ENCODE data around the gene MYADM. TPM values are rescaled to one million over a fixed set of nuclear protein-coding genes. Genes with fewer than 3 reads are reported as not detected.
"Not testable (repeated sequence)": the region's sequence is repeated elsewhere in the genome, so short reads cannot be mapped to it uniquely, and the experiment has no call there.

Gene MYADM
- total RNA-seq, 1 donor from 2014 or later = 30.3 TPM

DNA sequence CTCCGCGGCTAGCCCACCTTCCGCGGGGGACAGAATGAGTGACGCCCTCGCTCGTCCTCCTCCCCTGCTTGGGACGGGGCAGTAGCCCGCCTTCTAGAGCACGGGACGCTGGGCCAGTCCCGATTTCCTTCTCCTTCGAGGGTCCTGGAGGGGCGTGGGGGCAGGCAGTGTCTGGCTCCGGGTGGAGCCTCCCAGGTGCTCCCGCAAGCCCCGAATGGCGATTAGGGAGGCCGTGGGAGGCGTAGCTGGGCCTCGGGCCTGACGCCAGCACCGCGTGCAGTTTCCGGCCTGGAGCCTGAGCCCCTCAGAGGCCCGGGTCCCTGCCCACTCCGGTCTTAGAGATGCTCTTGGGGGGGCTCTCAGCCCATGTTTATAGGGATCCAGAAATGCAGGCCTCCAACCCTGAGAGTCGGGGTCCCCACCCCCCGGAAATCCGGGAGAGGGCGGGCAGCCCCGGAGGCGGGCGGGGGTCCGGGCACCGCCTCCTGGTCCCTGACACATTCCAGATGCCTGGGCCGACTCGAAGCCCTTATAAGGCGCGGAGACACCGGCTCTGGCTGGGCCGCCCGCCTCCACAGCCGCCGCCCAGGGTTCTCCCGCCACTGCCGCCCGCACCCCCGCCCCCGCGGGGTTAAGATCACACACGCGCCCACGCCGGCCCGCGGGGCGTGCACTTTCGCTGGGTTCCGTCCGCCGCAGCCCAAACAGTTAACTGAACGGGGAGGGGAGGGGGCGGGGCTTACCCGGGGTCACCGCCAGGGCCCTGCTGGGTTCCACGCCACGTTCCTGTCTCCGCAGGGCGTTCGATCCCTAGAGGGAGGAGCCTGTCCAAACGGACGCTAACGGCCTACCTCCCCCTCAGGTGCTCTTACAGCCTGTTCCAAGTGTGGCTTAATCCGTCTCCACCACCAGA, 1.5 kb downstream of the MYADM start:
- DNase-seq (ENCODE audit: low spot score) = peak; percentile 97

DNA sequence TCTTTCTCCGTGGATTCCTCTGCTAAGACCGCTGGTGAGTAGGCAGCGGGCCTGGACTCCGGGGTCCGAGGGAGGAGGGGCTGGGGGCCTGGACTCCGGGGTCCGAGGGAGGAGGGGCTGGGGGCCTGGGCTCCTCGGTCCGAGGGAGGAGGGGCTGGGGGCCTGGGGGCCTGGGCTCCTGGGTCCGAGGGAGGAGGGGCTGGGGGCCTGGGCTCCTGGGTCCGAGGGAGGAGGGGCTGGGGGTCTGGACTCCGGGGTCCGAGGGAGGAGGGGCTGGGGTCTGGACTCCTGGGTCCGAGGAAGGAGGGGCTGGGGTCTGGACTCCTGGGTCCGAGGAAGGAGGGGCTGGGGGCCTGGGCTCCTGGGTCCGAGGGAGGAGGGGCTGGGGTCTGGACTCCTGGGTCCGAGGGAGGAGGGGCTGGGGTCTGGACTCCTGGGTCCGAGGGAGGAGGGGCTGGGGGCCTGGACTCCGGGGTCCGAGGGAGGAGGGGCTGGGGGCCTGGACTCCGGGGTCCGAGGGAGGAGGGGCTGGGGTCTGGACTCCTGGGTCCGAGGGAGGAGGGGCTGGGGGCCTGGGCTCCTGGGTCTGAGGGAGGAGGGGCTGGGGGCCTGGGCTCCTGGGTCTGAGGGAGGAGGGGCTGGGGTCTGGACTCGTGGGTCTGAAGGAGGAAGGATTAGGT, 2.3 kb downstream of the MYADM start:
- not testable (repeated sequence) for DNase-seq (ENCODE audit: low spot score)

GRCh38 chr19:53870485-53870844, 2.8 kb downstream of the MYADM start:
- peak; percentile 51 for DNase-seq (ENCODE audit: low spot score)

- DNase-seq (ENCODE audit: low spot score) = no peak
Measured at GRCh38 chr19:53871454-53871853, 3.8 kb downstream of the MYADM start.

DNA sequence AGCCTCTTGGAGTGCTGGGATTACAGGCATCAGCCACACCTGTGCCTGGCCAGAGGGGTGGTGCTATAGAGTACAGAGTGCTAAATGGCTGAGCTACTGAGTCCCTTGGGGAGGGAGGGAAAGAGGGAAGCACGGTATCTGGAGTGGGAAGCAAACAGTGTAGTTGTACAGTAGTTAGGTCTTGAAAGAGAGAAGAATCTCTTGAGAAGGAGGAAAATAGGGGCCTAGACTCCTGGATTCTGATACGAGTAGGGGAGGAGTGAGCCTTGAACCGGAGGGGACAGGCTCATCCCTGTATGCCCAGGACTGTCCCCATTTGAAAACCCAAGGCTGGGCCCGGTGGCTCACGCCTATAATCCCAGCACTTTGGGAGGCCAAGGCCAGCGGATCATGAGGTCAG, 5.1 kb downstream of the MYADM start:
- no peak for DNase-seq (ENCODE audit: low spot score)

- DNase-seq (ENCODE audit: low spot score) = no peak
Measured at GRCh38 chr19:53873773-53874605, 6.3 kb downstream of the MYADM start.

DNA sequence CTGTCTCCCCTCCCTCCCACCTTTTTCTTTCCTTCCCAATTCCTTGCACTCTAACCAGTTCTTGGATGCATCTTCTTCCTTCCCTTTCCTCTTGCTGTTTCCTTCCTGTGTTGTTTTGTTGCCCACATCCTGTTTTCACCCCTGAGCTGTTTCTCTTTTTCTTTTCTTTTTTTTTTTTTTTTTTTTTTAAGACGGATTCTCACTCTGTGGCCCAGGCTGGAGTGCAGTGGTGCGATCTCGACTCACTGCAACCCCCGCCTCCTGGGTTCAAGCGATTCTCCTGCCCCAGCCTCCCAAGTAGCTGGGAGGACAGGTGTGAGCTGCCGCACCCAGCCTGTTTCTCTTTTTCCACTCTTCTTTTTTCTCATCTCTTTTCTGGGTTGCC, 6.9 kb downstream of the MYADM start:
- no peak for DNase-seq (ENCODE audit: low spot score)

DNA sequence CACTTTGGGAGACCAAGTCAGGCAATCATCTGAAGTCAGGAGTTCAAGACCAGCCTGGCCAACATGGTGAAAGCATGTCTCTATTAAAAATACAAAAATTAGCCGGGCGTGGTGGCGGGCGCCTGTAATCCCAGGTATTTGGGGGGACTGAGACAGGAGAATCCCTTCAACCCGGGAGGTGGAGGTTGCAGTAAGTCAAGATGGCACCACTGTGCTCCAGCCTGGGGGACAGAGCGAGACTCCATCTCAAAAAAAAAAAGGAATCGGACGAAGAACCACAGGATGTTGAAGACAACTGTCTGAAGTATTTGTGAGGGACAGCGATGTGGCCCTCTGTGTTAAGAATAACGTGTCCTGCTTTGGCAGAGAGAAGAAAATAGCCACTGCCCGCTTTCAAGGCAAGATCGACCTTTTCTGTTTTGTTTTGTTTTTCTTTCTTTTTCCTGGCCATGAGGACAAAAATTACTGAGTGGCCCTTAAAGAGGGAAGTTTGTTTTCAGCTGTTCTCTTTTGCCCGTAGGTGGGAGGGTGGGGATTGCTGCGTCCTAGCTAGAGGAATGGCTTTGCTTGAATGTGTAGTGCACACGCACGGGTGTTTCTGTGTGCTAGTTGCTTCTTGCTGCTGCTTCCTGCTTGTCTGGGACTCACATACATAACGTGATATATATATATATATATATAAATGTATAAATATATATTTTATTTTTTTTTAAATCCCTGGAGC, 8.1 kb downstream of the MYADM start:
- DNase-seq (ENCODE audit: low spot score) = no peak

DNA sequence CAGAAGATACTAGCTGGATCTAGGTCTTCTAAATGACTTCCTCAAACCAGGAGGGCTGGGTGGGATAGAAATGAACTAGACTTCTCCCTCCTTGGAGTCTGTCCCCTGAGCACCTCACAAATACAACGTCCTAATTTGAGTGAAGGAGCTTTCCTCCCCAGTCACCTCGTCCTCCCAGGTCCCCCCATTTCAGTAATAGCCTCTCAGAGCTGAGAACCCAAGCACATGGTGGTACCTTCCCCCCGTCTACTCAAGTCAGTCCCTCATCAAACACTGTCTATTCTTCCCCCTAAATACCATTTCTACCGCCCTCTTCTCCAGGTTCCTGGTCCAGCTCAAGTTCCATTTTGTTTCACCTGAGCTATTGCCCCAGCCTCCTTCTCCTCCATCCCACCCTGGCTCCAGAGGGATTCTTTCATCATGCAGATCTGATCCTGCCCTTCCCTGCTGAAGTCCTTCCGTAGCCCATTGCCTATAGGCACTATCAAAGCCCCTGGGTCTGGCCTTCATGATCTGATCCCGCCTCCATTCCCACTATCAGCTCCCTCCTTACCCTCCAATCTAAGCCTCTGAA, 9.1 kb downstream of the MYADM start:
- no peak for DNase-seq (ENCODE audit: low spot score)

GRCh38 chr19:53877361-53877766, 9.7 kb downstream of the MYADM start:
- DNase-seq (ENCODE audit: low spot score) = peak; percentile 74

GRCh38 chr19:53878776-53879139, 11.1 kb downstream of the MYADM start:
- DNase-seq (ENCODE audit: low spot score) = no peak

- DNase-seq (ENCODE audit: low spot score) = peak; percentile 97
Measured at GRCh38 chr19:53879140-53880081, 11.7 kb downstream of the MYADM start.

GRCh38 chr19:53880711-53881481, 13.2 kb downstream of the MYADM start:
- DNase-seq (ENCODE audit: low spot score) = no peak

GRCh38 chr19:53881482-53882390, 14.1 kb downstream of the MYADM start, which contains the start of gene PRKCG:
Gene PRKCG (plus strand): TSS chr19:53882197. CDS start chr19:53882495, 298 bp downstream.
- no peak for DNase-seq (ENCODE audit: low spot score)

DNA sequence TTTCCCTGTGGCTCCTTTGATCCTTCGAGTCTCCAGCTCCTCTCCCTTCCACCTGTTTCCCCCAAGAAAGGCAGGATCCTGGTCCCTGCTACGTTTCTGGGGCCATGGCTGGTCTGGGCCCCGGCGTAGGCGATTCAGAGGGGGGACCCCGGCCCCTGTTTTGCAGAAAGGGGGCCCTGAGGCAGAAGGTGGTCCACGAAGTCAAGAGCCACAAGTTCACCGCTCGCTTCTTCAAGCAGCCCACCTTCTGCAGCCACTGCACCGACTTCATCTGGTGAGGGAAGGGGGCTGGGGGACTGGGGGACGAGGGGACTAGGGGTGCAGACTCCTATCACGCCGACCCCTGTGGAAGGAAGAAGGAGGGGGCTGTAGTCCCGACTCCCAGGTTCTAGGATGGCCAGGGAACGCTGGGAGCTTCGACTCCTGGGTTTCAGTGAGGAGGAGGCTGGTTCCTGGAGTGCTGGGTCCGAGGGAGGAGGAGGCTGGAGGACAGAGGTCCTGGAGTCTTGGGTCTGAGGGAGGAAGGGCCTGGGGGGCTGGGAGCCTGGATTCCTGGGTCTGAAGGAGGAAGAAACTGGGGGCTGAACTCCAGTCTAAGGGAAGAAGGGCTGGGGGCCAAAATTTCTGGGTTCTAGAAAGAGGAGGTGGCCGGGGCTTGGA, 14.8 kb downstream of the MYADM start:
- DNase-seq (ENCODE audit: low spot score) = no peak

DNA sequence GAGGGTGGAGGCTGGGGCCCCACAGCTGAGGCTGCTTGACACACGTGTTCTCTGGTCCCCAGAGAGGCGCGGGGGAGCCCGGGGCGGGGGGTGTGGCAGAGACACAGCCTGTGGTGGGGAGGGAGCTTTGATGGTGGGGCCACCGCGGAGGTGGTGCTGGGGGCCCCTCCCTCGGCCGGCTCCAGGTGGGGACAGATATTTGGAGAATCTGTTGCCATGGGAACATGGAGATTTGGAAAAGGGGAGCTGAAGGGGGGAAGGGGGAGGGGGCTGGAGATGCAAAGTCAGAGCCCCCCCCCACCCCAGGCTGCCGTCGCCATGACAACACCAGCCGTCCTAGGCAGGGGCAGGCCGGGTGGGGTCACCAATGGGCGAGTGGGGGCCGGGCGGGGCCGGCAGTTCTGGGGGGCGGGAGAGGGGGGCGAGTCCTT, 15.6 kb downstream of the MYADM start:
- no peak for DNase-seq (ENCODE audit: low spot score)

DNA sequence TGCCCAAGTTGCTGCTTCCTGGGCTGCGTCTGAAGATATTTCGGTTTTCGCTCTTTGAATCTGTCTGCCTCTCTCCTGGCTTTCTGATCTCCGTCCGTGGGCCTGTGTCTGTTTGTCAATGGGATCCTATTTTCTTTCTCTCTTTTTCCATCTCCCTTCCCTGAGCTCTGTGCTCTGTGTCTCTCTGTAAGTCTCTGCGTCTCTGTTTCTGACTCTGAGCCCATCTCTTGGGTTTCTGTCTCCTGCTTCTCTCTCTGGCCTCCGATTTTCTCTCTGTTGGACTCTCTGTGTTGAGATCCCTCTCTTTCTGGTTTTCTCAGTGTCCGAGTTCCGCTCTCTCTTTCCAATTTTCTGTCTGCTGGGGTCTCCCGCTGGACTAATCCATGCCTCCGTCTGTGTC, 16.1 kb downstream of the MYADM start:
- DNase-seq (ENCODE audit: low spot score) = no peak
